ENCODE data around the gene MEGF11. TPM values are rescaled to one million over a fixed set of nuclear protein-coding genes. Genes with fewer than 3 reads are reported as not detected.

Gene MEGF11
- total and polyA plus RNA-seq, 2 donors (not counting 1 experiment from before 2014, with no cell fraction given): under 0.01 TPM; not detected in 1

DNA sequence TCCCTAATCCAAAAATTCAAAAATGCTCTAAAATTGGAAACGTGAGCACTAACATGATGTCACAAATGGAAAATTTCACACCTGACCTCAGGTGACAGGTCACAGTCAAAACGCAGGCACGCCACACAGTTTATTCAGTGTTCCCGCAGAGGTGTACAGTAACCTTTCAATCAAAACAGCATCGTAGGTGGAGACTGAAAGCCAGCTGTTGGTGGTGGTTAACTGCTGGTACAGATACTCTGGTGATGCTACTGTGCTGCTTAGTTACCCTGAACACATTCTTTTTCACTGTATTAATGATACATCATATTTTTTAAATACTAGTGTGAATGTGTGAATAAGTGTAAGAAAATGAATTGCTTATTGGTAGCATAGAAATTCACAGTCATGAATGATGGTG lies 360.5 kb downstream of the MEGF11 start:
- H3K36me3 ChIP-seq (ENCODE audit: control insufficient read depth, insufficient read depth, low read length): peaks cover 2% of the 10 kb centered on the region
- H2AFZ ChIP-seq (ENCODE audit: low read length): no peak overlapping the region
- no peak for DNase-seq (ENCODE audit: low read depth in 2 of 2)
- H3K9ac ChIP-seq (ENCODE audit: insufficient read depth, low read length): no peak overlapping the region
- no peaks in the 10 kb centered on the region for H4K20me1 ChIP-seq (ENCODE audit: control insufficient read depth, extremely low read depth, insufficient read depth, low read length)
- no peak overlapping the region for H3K4me2 ChIP-seq (ENCODE audit: extremely low read depth, insufficient read depth, low read length)
- no peak overlapping the region for H3K27ac ChIP-seq (ENCODE audit: insufficient read depth, low read length)
- TF ChIP-seq, protein P1, sequence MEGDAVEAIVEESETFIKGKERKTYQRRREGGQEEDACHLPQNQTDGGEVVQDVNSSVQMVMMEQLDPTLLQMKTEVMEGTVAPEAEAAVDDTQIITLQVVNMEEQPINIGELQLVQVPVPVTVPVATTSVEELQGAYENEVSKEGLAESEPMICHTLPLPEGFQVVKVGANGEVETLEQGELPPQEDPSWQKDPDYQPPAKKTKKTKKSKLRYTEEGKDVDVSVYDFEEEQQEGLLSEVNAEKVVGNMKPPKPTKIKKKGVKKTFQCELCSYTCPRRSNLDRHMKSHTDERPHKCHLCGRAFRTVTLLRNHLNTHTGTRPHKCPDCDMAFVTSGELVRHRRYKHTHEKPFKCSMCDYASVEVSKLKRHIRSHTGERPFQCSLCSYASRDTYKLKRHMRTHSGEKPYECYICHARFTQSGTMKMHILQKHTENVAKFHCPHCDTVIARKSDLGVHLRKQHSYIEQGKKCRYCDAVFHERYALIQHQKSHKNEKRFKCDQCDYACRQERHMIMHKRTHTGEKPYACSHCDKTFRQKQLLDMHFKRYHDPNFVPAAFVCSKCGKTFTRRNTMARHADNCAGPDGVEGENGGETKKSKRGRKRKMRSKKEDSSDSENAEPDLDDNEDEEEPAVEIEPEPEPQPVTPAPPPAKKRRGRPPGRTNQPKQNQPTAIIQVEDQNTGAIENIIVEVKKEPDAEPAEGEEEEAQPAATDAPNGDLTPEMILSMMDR (conservative IDR thresholded peaks at IDR 0.05 in 1 of 2, IDR thresholded peaks at IDR 0.05 in 1 of 2; ENCODE audit: low read depth in 1 of 2, low read length in 2 of 2): no peak
- TF ChIP-seq EZH2 (IDR thresholded peaks at IDR 0.05; ENCODE audit: low read length, missing control alignments): no peak
- no peak overlapping the region for H3K4me3 ChIP-seq (replicated peaks in 1 of 4; ENCODE audit: control extremely low read depth in 1 of 4, insufficient read depth in 1 of 4, low read depth in 3 of 4, low read length in 4 of 4)
- no peaks in the 10 kb centered on the region for H3K27me3 ChIP-seq (ENCODE audit: control insufficient read depth, insufficient read depth, low read length)
- H3K79me2 ChIP-seq (ENCODE audit: control insufficient read depth, insufficient read depth, low read length): no peaks in the 10 kb centered on the region
- no peaks in the 10 kb centered on the region for H3K9me3 ChIP-seq (ENCODE audit: control insufficient read depth, insufficient read depth, low read depth, low read length)
- H3K4me1 ChIP-seq (ENCODE audit: control insufficient read depth, extremely low read depth, insufficient read depth, low read length): no peaks in the 10 kb centered on the region

DNA sequence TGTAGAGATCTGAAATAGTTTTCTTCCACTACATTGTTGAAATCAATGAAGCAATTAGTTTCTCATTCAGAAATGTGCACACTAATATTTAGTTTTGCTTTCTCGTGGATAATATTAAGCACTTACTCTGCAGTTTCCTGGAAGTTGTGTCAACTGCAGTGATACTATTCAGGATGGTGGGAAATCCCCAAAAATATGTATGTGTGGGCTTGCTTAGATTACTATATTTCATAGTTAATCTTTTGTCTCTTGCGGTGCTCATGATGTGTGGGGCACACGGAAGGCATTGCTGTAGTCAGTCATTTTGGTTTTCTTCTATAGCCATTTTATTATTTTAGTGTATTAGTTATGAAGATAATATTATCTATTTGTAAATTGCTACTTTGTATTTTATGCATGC lies 364.6 kb downstream of the MEGF11 start:
- Histone ChIP-seq H2AFZ (ENCODE audit: low read length) (no peak overlapping the region), H3K27me3 (ENCODE audit: control insufficient read depth, insufficient read depth, low read length) (no peaks in the 10 kb centered on the region), H3K4me3 (replicated peaks in 1 of 4; ENCODE audit: control extremely low read depth in 1 of 4, insufficient read depth in 1 of 4, low read depth in 3 of 4, low read length in 4 of 4) (no peak overlapping the region), H4K20me1 (ENCODE audit: control insufficient read depth, extremely low read depth, insufficient read depth, low read length) (no peaks in the 10 kb centered on the region), H3K36me3 (ENCODE audit: control insufficient read depth, insufficient read depth, low read length) (no peaks in the 10 kb centered on the region), H3K4me1 (ENCODE audit: control insufficient read depth, extremely low read depth, insufficient read depth, low read length) (no peaks in the 10 kb centered on the region), H3K79me2 (ENCODE audit: control insufficient read depth, insufficient read depth, low read length) (no peaks in the 10 kb centered on the region), H3K9me3 (ENCODE audit: control insufficient read depth, insufficient read depth, low read depth, low read length) (no peaks in the 10 kb centered on the region), H3K4me2 (ENCODE audit: extremely low read depth, insufficient read depth, low read length) (no peak overlapping the region), H3K27ac (ENCODE audit: insufficient read depth, low read length) (no peak overlapping the region), H3K9ac (ENCODE audit: insufficient read depth, low read length) (no peak overlapping the region)
- DNase-seq (ENCODE audit: low read depth in 2 of 2): no peak
- TF ChIP-seq, protein P1 (conservative IDR thresholded peaks at IDR 0.05 in 1 of 2, IDR thresholded peaks at IDR 0.05 in 1 of 2; ENCODE audit: low read depth in 1 of 2, low read length in 2 of 2): no peak
- TF ChIP-seq EZH2 (IDR thresholded peaks at IDR 0.05; ENCODE audit: low read length, missing control alignments): no peak

DNA sequence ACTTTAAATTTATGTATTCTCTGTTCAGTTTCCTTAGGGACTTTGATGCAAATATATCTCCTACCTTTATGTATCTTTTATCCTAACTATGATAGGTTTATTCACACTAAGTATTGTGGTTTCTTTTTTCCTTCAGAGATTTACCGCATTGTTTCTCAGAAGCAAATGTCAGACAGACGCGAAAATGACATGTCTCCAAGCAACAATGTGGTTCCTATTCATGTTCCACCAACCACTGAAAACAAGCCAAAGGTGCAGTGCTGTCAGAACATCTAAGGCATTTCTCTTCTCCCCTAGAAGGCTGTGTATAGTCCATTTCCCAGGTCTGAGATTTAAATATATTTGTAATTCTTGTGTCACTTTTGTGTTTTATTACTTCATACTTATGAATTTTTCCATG lies 366.0 kb downstream of the MEGF11 start:
- Histone ChIP-seq H3K36me3 (ENCODE audit: control insufficient read depth, insufficient read depth, low read length) (no peaks in the 10 kb centered on the region), H3K79me2 (ENCODE audit: control insufficient read depth, insufficient read depth, low read length) (no peaks in the 10 kb centered on the region), H3K9me3 (ENCODE audit: control insufficient read depth, insufficient read depth, low read depth, low read length) (no peaks in the 10 kb centered on the region), H3K4me2 (ENCODE audit: extremely low read depth, insufficient read depth, low read length) (no peak overlapping the region), H3K27ac (ENCODE audit: insufficient read depth, low read length) (no peak overlapping the region), H3K9ac (ENCODE audit: insufficient read depth, low read length) (no peak overlapping the region), H4K20me1 (ENCODE audit: control insufficient read depth, extremely low read depth, insufficient read depth, low read length) (no peaks in the 10 kb centered on the region), H3K4me1 (ENCODE audit: control insufficient read depth, extremely low read depth, insufficient read depth, low read length) (no peaks in the 10 kb centered on the region), H3K4me3 (replicated peaks in 1 of 4; ENCODE audit: control extremely low read depth in 1 of 4, insufficient read depth in 1 of 4, low read depth in 3 of 4, low read length in 4 of 4) (no peak overlapping the region), H3K27me3 (ENCODE audit: control insufficient read depth, insufficient read depth, low read length) (no peaks in the 10 kb centered on the region), H2AFZ (ENCODE audit: low read length) (no peak overlapping the region)
- no peak for DNase-seq (ENCODE audit: low read depth in 2 of 2)
- TF ChIP-seq, protein P1 (conservative IDR thresholded peaks at IDR 0.05 in 1 of 2, IDR thresholded peaks at IDR 0.05 in 1 of 2; ENCODE audit: low read depth in 1 of 2, low read length in 2 of 2): no peak
- TF ChIP-seq EZH2 (IDR thresholded peaks at IDR 0.05; ENCODE audit: low read length, missing control alignments): no peak
